ENCODE results near the gene SYNE3.

Gene SYNE3

DNA sequence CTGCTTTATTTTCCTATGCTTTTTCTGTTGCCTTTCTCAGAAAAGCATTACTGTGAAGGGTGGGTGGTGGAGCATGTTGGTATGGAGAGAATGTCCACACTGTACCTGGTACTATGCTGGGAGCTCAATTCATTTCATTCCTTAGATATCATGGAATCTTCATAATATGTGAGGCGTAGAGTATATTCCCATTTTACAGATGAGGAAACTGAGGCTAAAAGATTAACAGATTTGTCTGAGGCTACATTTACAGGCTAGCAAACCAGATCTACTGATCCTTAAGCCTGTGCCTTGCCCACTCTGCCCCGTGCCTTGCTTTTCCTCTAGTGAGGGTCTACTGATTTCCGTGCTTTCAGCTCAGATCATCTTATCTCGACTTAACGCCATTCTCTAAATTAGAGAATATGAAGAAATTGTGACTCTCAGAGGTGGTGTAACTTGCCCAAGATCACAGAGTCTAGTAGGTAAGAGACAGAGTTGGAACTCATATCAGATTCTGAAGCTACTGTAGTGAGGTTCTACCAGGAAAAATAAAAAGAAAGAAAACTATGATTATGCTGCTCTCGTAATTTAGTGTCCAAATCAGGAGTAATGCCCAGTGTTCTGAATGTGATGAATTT is 23.9 kb upstream of the SYNE3 start:
- DNase-seq, result no peak

DNA sequence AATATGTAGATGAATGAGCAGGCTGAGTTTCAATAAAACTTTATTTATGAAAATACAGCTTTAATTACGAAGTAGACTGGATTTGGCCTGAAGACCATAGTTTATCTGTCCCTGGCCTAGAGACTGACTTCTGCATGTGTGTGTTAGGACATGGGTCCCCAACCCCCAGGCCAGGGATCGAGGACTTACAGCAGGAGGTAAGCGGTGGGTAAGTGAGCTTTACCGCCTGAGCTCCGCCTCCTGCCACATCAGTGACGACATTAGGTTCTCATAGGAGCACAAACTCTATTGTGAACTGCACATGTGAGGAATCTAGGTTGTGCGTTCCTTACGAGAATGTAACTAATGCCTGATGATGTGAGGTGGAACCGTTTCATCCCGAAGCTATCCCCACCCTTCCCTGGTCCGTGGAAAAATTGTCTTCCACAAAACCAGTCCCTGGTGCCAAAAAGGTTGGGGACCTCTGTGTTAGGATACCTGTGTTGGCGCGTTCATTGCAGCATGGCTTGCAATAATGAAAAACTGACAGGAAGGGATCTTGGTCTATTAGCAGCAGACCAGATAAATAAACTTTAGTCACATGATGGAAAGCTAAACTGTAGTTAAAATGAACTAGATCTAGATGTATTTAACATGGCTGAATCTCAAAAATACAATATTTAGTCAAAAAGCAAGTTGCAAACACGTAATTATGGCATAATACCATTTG is 22.5 kb upstream of the SYNE3 start:
- DNase-seq, result no peak

DNA sequence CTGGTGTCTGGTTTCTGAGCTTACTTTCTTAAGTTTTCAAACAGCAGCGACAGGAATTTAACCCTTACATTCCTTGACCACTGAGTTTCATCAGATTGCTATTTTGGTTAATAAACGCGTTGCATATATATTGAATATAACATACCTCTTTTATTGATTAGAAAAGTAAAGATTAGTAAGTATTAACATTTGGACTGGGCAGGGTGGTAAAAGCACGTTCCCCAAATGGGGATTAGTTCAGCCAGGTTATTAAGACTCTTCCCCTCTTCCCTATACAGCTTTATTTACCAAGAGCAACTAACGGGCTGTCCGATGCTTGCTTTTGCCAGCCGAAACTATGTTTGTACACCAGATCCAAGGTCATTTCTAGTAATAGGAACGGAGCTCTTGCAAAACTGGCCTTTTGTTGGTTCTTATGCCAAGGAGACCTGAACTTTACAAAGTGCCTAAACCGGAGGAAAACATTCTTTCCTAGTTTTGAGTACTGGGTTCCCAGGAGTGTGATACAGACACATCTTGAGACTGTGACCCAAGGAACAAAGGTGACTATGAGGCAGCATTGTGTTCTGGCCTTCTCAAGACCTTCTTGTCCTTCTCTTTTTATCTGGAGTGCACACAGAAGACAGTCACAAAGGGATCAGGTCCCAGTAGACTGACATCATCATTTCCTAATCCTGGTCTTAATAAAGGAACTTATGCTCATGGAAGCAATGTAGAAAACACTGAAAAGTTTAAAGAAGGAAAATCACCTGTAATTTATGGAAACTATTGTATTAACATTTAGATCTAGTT is 21.0 kb upstream of the SYNE3 start:
- no peak for DNase-seq

DNA sequence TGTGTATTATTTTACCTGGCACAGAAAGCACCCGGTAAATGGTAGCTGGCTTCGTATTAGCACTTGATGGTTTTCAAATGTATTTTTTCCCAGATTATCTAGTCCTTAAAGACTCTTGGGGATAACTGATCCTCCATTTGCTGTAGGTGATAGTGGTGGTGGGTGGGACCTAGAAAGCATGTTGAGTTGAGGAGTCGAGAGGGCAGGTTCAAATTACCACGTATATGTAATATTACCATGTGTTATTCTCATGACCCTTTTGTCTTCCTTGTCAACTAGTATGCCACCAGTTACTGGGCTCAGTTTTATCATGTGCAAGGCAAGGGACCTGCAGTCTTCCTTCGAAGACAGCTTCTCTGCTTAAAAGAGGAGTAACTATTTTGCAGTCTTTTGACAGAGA is 20.2 kb upstream of the SYNE3 start:
- DNase-seq, result no peak

DNA sequence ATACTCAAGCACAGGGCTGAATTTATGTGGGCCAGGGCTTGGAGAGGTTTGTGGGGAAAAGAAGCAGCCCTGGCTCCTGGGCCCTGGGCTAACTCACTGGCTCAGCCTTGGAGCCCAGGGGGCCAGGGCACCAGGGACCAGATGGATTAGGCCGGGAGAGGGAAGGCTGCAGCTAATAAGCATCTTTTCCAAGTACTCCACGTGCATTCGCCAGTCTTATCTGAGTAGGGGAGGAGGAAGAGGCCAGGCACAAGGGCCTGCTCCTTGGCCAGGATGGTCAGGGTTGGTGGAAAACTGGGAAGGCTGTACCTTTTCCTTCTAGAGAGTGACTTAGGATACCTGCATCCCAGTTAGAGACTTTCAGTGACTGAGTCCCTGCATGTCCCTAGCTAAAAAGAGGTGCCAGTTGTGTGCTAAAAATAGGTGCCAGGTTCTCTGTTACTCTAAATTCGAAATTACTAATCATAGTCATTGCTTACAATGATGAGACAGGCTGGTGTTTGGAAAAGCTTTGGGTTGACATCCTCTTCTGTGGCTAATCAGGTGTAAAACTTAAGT is 19.7 kb upstream of the SYNE3 start:
- DNase-seq, result no peak

DNA sequence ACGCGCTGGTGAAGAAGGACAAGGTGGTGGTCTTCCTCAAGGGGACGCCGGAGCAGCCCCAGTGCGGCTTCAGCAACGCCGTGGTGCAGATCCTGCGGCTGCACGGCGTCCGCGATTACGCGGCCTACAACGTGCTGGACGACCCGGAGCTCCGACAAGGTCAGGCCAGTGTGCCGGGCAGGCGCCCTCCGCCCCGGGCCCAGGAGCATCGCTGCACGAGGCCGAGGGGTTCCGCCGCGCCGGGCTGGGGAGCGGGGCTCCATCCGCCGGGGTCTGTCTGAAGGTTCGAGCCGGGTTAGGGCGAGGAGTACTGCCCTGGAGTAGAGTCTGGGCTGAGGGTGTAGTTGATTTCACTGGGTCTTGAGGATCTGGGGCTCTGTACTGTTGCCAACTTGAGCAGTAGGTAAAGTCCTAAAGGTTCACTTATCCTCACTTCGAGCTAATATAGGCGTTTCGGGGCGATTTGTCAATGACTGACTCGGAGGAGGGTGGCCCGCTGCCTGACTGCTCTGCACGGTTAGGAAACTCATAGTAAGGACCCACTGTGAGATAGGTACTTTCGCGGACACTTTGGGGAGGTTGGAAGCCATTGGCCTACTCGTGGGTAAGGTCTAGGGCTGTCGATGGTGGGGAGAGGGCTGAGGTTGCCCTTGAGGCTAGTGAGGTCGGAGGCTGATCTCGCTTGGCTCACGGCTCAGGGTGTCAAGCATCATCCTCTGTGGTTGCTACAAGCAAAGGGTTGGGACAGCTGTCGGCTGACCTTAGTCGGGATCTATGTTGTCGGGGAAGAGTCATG is 19.0 kb upstream of the SYNE3 start:
- DNase-seq, result no peak

DNA sequence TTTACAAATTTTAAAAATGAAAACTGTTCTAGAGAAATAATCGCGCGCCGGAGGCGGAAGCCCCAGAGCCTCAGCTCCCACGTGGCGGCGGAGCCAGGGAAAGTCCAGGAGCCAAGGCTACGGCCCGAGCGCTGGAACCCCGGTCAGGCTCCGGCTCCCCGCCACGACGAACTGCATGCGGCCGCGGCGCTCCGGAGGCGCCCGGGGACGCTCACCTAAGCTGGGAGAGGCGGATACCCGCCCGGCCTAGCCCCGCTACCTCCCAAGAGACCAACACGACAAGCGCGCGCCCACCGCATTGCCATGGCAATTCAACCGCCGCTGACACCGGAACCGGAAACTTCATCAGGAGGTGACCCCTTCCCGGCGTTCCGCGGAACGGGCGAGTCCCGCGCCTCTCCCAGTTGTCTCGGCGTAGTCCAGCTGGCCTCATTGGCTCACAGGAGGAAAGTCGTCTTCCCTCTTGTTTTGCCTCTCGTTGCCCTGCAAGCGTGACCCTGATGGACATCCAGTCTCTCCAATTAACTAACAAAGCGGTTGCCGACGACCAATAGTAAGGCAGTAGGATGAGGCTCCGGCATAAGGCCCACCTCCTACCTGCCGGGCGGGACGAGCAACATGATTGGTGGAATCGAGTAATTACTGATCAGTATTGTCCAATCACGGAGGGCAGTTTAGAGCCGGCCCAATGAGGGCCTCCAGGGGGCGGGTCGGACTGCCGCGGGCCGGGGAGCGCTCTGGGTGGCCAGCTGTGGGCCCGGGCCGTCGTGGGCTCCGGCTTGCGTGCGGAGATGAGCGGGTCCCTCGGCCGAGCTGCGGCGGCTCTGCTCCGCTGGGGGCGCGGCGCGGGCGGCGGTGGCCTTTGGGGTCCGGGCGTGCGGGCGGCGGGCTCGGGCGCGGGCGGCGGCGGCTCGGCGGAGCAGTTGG is 18.1 kb upstream of the SYNE3 start, which contains the start of gene GLRX5:
GLRX5 (plus strand) TSS at position 752 of the 927 bp plus-strand sequence; CDS start at position 792, 40 bp downstream.
- DNase-seq, result peak; percentile 100

DNA sequence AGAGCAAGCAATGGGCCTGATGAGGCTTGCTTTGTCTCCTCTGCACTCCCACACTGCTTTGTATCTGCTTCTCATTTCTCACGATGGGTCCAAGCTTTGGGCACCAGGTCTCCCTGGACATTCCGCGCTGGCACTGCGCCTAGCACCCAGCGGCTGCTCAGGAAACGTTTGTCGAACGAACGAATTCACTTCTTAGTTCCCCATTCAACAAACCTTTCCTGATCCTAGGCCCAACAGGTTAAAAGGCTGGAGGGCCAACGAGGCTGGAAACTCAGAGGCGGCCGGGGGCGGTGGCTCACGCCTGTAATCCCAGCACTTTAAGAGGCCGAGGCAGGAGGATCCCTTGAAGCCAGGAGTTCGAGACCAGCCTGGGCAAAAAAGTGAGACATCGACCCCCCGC is 17.4 kb upstream of the SYNE3 start:
- no peak for DNase-seq

DNA sequence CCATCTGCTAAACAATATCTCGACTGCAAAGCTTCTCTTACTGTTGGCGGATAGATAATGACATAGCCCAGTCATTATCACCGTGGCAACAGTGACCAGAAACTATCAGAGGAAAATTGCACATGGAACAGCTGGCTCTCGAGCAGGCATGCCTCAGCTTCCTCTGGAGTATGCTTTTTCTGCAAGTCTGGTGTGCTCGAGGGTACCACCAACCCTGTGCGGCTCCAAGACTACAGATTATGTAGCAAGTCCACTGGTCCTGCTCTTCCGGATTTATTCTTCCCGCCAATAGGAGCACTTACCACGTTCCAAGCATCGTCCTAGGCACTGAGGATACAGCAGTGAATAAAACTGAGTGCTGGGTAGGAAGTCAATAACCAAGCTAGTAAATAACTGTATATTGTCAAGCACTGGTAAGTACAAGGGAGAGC is 17.0 kb upstream of the SYNE3 start:
- no peak for DNase-seq

DNA sequence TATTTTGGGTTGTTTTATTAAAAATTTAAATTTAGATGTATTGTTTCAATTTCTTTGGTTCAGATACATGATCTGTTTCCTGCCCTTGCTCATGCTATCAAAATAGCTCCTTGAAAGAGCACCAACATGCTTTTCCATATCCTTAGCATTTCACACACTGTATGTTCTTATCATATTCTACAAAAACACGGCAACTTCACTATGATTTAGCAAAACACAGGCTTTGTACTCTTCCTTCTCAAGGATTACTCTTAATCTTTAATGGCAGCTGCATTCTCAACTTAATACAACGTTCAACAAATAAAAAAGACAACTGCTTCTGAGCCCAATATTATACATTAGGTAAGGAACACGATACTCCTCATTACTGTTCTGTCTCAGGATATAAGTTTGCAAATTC is 15.5 kb upstream of the SYNE3 start:
- DNase-seq, result no peak

DNA sequence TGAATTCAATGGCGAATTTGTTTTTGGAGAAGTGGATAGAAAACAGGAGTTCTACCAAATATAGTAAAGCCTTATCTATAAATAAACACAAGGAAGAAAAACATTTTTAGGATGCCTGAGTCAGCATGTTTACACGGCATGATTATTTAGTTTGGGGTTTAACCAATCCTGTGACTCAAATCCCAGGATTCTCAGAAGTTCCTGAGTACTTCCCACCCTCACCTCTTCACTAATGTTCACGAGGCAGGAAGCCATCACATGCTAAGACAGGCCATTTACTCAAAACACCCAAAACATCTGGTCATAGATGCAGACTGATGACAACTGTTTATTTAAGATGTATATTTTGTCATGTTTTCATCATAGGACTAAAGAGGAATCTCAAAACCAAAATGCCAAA is 15.0 kb upstream of the SYNE3 start:
- DNase-seq, result no peak

DNA sequence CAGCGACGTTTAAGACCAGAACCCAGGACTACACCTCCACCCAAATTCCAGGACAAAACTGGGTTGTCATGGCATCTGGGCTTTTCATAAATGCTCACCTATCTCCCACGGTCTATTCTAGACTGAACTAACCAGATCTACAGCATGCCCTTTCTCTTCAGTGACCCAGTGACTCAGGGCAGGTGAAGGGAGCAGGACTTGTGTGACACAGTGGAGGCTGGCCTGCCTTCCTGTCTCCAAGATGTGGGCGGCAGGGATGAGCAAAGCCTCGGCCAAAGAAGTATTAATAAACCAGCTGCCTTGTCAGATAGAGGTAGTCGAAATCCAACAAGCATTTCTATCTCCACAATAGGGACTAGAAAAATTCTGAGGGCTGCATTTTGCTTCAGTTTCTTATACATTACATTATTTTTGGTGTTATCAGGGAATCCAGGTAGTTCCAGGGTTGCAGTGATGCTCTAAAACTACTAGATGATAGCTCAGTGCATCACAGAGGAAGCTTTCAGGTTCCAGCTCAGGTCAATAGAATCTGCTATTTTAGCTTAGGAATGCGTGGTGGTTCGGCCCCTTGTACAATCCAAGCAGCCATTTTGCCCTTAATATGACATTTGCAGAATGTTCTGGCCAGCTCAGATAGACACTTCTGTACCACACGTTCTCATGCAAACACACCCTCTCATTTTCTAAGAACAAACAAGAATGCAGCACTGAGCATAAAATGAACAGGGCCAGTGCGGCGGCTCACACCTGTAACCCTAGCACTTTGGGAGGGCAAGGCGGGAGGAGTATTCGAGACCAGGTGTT is 14.2 kb upstream of the SYNE3 start:
- peak; percentile 79 for DNase-seq

DNA sequence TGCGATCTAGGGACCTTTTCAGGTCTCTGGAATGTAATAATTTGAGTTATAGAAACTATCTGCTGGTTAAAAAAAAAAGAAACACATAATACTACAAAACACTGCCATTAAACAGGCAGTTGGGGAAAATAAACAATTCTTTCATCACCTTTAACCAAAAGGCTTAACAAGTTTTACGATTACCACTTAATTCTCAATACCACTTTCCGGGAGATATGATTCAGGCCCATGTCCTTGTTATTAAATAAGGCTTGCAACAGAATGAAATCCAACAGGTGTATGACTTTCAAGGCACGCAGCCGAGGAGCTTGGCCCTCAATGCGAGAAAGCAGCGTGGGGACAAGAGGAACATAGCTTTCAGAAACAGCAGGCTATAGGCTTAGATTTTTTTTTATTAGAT is 12.8 kb upstream of the SYNE3 start:
- no peak for DNase-seq

DNA sequence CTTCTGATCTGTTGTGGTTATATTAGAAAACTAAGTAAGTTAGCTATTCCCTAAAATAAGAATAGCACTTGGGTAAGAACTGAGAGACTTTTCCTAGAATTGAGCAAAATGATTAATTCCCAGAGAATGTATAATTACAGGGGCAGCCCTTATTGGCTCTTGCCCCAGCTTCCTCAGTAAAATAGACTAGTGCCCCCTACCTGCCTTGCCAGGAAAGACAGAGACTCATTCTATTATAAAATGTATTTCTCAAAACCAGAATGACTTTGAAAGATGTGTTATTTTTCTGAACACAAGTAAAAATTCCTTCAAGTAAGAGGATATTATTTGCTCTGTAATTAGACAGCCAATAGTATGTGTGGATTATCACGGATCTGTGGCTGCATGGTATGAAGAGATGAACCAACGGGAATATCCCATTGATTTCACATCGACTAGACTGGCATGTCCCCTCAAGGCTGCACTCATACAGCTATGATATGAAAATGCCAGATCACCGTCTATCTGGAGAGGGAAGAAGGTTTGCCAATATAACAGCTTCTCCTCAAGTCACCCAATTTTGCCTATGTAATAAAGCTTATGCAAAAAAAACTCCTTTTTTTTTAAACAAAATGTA is 11.0 kb upstream of the SYNE3 start:
- DNase-seq, result no peak

DNA sequence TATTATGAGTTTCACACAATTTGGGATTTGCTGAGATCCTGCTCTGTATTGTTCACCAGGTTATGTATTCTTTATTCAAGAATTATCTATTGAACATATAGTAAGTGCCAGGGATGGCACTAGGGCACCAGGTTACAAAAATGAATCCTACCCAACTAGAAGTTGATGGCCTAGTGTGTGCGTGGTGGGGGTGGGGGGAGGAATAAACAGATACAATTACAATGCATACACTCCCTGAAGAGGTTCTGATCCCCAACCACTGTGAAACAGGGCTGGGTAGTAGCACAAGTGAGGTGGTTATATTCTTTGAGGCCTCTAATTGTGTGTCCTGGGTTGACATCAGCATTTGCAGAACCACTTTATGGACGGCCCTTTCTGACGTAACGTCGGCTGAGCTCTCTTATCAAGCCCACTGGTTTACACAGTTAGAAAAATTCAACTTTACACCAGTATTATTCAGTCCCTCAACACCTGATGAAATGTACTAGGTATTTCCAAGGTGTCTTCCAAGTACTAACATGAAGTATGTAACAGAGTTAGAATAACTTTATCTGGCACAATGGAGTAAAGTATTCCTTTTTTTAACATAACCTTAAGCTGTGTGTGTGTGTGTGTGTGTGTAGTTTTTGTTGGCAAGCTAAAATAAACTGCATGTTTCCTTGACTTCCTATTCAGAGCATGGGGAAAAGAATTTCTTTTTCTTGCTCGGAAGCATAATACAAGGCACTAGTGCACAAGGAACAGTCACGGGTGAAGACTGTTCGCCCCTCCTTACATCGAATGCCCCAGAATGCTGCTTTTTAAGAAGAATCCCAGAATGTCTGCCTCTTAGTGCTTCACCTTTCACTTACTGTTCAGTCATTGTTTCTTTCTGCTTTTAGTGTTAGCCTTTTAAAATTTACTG is 10.3 kb upstream of the SYNE3 start:
- no peak for DNase-seq

DNA sequence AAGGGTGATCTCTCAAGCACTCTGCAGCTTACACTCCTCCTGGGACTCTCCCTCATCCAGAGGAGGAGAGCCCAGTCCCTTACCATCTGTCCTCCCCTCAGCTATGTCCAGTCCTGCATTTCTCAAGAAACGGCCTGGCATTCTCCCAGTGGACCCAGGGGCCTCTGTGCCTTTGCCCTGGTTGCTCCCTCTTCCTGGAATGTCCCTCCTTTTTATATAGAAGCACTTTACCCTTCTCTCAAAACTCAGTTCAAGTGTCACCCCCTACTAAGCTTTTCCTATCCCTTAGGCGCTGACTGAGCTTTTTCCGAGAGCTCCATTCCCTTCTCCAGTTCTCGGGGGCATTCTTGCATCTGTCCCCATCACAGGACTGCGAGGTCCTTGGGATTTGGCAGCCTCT is 9.5 kb upstream of the SYNE3 start:
- no peak for DNase-seq

DNA sequence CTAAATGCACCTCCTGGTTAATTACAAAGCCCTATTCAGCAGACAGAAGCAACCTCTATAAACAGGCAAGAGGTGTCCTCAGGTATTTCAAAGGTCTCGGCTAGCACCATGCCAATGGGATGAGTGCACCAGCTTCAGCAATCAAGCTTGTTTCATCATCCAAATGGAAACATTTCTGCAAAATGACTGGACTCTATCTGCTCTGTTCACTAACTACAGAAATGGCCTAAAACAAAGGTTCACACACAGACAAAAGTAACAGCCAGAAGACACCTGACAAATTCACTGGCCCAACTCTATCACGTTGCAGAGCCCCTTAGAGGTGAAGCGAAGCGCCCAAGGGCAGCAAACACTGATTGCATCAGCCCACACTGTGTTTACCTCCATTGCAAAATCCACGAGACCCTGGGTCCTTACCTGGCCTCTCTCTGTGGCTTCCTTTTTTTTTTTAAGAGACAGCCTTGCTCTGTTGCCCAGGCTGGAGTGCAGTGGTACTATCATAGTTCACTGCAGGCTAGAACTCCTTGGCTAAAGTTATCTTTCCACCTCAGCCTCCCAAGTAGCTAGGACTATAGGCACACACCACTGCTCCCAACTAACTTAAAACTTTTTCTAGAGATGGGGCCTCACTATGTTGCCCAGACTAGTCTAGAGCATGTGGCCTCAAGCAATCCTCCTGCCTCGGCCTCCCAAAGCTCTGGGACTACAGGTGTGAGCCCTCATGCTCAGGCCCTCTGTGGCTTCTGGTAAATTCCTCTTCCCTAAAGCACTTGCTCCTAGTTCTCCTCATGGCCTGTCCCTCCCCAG is 8.5 kb upstream of the SYNE3 start:
- peak; percentile 89 for DNase-seq

DNA sequence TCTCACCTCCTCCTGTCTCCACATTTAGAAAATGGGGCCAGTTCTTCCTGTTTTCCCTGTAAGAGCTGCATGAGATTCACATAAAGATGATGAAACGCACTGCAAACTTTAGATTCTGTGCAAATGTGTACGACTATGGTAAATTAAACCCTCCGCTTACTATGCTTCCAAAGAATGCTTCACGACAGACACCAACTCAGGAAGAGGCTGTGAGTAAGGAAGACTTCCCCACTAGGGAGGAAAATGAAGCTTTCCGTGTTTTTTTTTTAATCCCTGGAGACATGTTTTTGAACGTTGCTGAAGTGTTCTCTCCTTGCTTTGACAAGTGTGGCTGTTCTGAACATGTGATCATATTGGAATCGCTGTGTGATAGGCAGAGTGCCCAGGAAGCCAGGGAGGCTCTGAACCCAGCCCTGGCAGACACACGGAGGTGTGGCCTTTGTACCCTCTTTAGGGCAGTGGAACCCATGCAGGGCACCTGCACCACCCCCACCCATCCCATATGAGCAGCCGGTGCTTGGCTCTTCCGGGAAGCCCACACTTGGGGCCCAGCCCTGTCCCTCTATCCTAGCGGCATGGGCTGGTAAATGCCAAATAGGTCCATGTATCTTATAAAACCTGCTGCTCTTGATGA is 7.5 kb upstream of the SYNE3 start:
- DNase-seq, result no peak
